Large intestine (tissue), 3 donors: Measurements from ENCODE around the gene YIPF4. TPM values are rescaled to one million over a fixed set of nuclear protein-coding genes. Genes with fewer than 3 reads are reported as not detected.
"Not testable (repeated sequence)": the region's sequence is repeated elsewhere in the genome, so short reads cannot be mapped to it uniquely, and the experiment has no call there.

Experiments
- DNase-seq, 2 donors: peaks; one replicate each; pipeline versions ENCODE4 v3.0.0 to v3.0.0-alpha.2; 2013
- H3K27ac ChIP-seq: one replicate; pipeline ENCODE4 v1.5.1; 2013; ENCODE audit warnings: low read length
- H3K27me3 ChIP-seq: 2 replicates; pipeline ENCODE4 v1.6.1; 2013; ENCODE audit warnings: low read length; ENCODE audit not compliant: control insufficient read depth, insufficient read depth
- H3K36me3 ChIP-seq: 2 replicates; pipeline ENCODE4 v1.6.1; 2013; ENCODE audit warnings: low read length; ENCODE audit not compliant: control insufficient read depth, insufficient read depth
- H3K4me1 ChIP-seq: one replicate; pipeline ENCODE4 v1.6.1; 2013; ENCODE audit warnings: low read length; ENCODE audit not compliant: control insufficient read depth, insufficient read depth
- H3K4me3 ChIP-seq: one replicate; pipeline ENCODE4 v1.5.1; 2013; ENCODE audit warnings: low read length
- H3K9me3 ChIP-seq: one replicate; pipeline ENCODE4 v1.6.1; 2013; ENCODE audit warnings: mild to moderate bottlenecking, low read depth, low read length, moderate library complexity; ENCODE audit not compliant: control insufficient read depth
- WGBS: methylation state at CpG from one replicate; pipeline ENCODE4 v1.1.5; 2013; ENCODE audit warnings: low lambda C conversion rate; ENCODE audit not compliant: insufficient coverage; 5-methylcytosine and 5-hydroxymethylcytosine counted together
- polyA plus RNA-seq: library from polyadenylated mRNA; unstranded; fragments of 120-200 nt; gene quantifications from one replicate; pipeline ENCODE4 v1.2.1, GENCODE V29; 2013

YIPF4 gene
- polyA plus RNA-seq, 1 donor: 36.8 TPM

DNA sequence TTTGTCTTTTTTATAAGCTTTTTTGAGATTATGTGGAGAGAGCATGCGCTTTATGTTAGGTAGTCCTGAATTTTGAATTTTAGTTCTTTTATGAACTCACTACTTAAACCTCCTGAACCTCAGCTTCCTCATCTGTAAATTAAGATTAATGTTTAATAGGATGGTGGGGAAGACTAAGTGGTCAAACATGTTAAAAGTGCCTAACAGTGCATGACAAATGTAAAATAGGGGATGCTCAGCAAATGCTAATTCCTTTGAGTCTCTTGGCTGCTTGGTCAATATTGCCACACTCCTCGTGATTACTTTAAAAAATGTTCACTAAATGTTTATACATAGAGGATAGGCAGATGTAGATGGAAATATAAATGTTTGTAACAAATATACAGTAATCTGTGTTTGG is 85.9 kb downstream of the YIPF4 start:
- Histone ChIP-seq H3K9me3 (no peaks in the 10 kb centered on the region), H3K4me3 (no peak overlapping the region), H3K27me3 (no peaks in the 10 kb centered on the region), H3K27ac (no peak overlapping the region), H3K4me1 (peaks cover 16% of the 10 kb centered on the region), H3K36me3 (no peaks in the 10 kb centered on the region)
- 100% methylated on average over 1 of the region's 2 CpGs for WGBS
- no peak for DNase-seq

DNA sequence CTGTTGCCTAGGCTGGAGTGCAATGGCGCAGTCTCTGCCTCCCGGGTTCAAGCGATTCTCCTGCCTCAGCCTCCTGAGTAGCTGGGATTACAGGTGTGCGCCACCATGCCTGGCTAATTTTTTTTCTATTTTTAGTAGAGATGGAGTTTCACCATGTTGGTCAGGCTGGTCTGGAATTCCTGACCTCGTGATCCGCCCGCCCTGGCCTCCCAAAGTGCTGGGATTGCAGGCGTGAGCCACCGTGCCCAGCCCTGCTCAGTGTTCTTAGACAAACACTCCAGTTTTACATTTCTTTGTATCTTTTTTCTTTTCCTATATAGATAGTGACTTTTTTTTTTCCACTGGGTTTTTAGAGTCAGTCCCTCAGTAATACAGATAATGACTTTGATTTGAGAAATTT is 86.6 kb downstream of the YIPF4 start:
- DNase-seq, H3K27me3 ChIP-seq, H3K4me3 ChIP-seq, H3K9me3 ChIP-seq, H3K27ac ChIP-seq, H3K4me1 ChIP-seq, H3K36me3 ChIP-seq: not testable (repeated sequence)
- WGBS: no CpG with 5 or more reads among the region's 9 CpGs

DNA sequence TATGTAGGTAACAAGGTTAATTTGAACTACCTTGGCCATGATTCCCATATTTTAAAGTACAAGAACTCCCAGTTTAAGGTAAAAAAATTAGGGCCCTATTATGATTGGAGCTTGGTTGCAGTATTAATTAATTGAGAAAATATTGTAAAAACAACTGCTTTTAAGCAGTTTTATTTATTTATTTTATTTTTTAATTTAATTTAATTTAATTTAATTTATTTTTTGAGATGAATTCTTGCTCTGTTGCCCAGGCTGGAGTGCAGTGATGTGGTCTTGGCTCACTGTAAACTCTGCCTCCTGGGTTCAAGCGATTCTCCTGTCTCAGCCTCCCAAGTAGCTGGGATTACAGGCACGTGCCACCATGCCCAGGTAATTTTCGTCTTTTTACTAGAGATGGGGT is 88.0 kb downstream of the YIPF4 start:
- not testable (repeated sequence) for DNase-seq, H3K9me3 ChIP-seq, H3K4me1 ChIP-seq, H3K36me3 ChIP-seq, H3K27ac ChIP-seq, H3K4me3 ChIP-seq, H3K27me3 ChIP-seq
- WGBS: no CpG with 5 or more reads among the region's 3 CpGs

Other genes with a start within 250 kb of the YIPF4 start
- gene DPY30, start 238.1 kb upstream of the YIPF4 start, polyA plus RNA-seq: 93.1 TPM
- gene SPAST, start 214.3 kb upstream of the YIPF4 start, polyA plus RNA-seq: 26.7 TPM
- gene SLC30A6, start 112.0 kb upstream of the YIPF4 start, polyA plus RNA-seq: 21.6 TPM
- gene NLRC4, start 13.0 kb upstream of the YIPF4 start, polyA plus RNA-seq: 1.4 TPM
- gene BIRC6, start 79.1 kb downstream of the YIPF4 start, polyA plus RNA-seq: 50.7 TPM